GM21737 (cell line): ENCODE results near the gene KRT79.

ENCODE experiments used
- ATAC-seq: cut with Tn5 transposase; IDR thresholded peaks from one replicate; pipeline ENCODE4 v1.9.1; 2021; ENCODE audit warnings: mild to moderate bottlenecking, moderate library complexity; ENCODE audit not compliant: unreplicated experiment

Gene KRT79

DNA sequence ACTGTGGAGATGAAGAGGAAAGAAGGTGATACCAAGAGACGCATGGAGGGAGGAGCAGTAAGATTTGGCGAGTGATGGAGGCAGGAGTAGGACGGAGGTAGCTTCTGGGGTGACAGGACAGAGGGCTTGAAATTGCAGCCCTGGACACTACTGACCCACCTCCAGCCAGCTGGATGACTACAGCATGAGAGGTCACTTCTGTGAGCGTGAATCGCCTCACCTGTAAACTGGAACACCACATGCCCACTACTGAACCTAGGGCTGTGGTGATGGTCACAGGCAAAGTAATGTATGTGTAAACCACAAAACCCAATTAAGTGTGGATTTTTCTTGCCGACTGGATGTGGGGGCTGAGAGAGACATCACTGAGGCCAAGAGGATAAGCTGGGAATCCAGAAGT is 13.6 kb downstream of the KRT79 start:
- ATAC-seq: no peak

DNA sequence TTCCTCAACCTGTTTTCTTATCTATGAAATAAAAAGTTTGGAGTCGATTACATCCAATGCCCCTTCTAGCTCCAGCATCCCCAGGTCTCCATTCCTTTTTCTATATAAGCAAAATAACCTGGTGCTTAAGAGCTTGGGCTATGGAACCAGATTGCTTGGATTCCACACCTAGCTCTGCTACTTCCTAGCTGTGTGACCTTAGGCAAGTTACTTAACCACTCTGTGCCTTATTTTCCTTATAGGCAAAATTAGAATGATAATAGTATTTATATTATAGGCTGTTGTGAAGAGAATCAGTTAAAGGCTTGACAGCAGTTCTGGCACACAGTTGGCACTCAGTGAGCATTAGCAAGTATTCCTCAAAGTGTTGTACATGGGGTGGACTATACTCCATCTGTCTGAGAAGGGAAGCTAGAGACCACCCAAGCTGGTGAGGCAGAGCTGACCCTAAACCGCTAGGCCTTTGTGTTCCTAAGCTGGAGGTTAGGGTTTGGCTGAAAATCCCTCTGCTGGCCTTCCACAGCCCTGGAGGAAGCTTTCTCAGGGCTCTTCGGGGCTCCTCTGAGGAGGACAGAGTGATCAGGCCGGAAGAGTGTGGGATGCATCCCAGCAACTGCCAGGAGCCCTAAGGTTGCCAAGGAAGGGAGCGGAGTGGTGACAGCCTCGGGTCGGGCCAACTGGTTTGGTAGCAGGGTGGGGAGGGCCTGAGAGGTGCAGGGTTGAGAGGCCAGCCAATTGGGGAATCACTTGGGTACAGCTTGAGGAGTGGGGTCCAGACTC is 14.2 kb downstream of the KRT79 start:
- no peak for ATAC-seq

GRCh38 chr12:52818887-52819420 is 15.2 kb downstream of the KRT79 start:
- ATAC-seq: no peak

GRCh38 chr12:52818388-52818787 is 15.7 kb downstream of the KRT79 start:
- no peak for ATAC-seq

DNA sequence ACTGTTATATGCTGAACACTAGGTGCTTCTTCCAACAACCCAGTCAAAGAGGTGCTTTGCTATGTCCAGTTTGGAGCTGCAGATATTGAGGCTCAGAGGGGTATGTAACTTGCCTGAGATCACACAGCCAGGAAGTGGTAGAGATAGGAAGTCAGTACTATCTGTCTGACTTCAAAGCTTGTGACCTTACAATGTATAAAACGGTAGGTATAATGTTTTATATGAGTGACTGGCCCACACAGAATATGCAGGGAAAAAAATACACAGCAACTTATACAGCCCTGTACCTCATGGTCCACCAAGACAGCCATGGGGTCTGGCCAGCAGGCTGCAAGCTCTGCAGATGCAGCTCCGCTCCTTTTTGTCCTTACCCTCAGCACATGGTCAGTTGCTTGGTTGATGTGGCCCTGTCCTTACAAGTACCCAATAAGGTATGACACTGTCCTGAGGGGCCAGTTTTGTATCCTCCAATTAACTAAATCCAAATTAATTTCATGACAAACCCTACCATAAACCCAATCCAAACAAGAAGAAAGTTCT is 16.3 kb downstream of the KRT79 start:
- no peak for ATAC-seq

DNA sequence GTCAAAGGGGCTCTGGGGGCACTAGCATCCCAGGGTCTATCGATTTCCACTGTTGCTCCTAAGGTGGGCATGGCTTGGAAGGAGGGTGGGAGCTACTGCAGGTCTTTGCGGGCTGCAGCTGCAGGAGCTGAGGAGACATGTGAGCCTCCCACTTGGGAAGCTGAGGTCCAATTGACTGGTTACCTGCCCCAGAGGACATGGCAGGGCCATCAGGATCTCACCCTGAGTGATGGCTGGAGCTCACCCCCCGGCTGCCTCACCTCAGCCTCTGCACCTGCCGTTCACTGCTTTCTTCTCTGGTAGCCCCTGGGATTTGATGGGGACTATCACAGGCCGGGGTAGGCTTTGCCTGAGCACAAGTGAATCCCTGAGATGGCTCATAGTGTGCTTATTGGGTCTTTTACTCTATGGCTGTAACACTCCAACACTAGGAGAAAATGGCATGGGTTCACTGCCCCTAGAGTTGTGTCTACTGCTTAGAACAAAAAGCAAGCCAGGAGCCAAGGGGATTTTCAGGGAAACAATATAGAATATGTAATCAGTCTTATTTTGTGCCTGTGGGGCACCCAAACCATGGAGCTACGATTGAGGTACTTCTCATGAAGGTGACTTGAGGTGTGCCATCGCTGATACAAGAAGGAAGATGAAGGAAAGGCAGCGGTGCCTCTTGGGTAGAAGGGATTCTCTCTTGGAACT is 17.0 kb downstream of the KRT79 start:
- no peak for ATAC-seq

- no peak for ATAC-seq
Measured at GRCh38 chr12:52815676-52816588, 18.2 kb downstream of the KRT79 start.

- ATAC-seq: no peak
Measured at GRCh38 chr12:52815161-52815560, 18.9 kb downstream of the KRT79 start.

- ATAC-seq: no peak
Measured at GRCh38 chr12:52814710-52815155, 19.4 kb downstream of the KRT79 start.

DNA sequence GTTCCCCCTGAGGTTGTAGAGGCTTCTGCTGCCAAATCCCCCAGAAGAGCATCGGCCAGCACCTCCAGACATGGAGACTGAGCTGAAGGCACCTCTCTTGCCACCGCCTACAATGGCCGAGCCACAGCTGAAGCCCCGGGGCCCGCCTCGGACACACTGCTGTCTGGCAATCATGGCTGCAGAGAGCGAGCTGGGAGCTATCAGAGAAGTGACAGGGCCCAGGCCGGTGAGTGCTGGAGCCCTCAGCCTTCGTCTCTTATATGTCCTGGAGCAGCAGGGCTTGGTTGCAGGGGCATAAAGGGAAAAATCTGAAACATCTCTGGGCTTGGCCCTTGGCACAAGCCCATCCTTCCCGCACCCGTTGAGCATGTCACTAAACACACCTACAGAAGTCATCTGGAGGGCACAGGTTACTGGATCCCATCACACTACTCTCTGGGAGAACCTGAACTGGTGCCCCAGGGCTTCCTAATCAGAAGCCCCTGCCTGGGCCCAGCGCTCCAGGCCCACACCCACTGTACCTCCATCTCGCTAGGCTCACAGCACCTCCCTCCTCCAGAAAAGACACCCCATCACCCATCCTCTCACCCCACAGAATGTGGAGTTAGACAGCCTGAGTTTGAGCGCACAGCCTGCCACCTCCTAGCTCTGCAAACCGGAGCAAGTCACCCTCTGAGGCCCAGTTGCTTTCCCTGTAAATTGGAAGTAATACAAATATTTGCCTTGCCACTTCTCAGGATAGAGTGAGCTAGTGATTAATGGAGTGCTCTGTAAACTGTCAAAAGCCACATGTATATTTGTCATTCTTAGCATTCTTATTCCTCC is 20.0 kb downstream of the KRT79 start, which contains the start of gene KRT4:
Gene KRT4 (minus strand): TSS at position 232 of the 825 bp plus-strand sequence. CDS start 58 bp downstream, at position 174.
- ATAC-seq: no peak

DNA sequence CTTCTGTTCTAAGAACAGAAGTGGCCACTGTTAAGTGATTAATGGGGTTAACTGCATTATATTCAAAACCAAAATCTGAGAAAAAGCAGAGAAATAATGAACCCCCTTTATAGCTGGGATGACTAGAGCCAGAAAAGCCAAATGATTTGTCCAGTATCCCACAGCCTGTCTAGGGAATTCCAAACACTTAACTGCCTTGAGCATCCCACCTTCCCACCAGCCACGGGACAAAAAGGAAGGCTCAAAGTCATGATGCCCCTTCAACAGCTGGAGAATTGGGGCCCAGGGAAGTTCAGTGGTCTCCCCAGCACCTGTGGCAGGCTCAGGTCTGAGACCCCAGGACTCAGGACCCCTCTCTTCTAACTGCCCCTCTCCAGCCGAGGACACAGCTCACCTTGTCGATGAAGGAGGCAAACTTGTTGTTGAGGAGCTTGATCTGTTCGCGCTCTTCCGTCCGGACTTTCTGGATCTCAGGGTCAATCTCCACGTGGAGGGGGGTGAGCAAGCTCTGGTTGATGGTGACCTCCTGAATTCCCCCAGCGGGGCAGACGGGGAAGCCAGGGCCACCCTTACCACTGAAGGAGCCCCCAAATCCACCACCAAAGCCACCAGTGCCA is 20.8 kb downstream of the KRT79 start:
- no peak for ATAC-seq

DNA sequence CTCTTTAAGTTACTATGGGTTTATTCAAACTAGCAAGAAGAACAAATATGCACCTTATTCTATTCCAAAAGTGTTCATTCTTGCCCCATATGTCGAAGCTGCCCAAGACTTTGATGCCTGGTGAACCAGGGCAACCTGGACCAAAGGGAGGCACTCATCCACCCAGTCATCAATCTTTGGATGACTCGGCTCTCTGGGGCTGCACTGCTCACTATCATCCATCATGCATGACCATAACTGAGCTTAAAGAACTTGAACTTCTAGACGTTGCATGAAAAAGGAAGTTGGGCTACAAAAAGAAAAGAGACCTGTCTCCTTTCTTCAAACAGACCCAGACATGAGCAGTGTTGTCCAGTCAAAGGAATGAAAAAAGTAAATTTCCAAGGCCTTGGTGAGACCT is 21.4 kb downstream of the KRT79 start:
- ATAC-seq: no peak

GRCh38 chr12:52812073-52812400 is 22.1 kb downstream of the KRT79 start:
- no peak for ATAC-seq

DNA sequence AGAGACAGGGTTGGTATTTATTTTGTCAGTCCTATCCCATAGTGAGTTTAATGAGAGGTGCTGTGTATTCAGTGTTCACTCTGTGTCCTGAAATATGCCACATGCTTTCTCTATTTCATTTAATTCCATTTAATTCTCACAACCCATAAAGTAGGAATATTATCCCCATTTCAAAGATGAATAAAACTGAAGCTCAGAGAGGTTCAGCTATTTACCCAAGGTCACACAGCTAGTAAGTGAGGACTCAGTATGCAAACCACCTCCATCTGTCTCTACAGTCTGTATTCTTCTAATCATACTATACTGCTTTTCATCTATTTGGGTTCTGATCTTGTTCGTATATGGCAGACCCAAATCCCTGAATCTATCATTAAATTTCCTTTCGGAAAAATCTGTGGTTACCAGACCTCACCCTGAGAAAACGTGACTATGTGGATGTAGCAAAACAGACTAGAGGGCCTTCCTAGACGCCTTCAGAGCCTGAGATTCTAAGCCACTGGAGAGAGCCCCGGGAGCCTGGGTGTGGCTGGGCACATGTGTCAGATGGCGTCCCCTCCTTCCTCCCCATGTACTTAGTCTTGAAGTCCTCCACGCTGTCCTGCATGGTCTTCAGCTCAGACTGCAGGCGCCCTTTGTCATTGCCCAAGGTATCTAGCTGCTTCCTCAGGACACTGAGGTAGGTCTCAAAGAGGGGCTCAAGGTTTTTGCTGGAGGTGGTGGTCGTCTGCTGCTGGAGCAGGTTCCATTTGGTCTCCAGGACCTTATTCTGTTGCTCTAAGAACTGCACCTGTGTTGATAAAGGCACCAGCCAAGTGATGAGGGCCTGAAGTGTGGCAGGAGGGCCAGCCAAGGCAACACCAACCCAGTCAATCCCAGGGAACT is 22.7 kb downstream of the KRT79 start:
- no peak for ATAC-seq

DNA sequence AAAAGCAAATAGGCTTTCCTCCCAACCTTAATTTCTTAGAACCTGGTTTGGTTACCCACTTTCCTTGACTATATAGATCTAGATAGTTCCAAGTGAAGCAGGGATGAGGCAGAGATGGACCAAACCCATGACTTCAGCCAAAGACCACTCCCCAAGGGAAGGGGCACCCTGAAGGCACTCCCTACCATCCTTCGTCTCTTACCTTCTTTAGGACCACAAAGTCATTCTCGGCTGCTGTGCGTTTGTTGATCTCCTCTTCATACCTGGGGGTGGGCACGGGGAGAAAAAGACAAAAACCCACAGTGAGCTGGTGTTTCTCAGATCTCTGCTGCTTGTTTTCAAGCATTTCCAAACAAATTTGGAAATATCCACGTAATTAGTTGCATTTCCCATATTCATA is 23.6 kb downstream of the KRT79 start:
- no peak for ATAC-seq

GRCh38 chr12:52809166-52809565 is 24.9 kb downstream of the KRT79 start:
- no peak for ATAC-seq

- ATAC-seq: no peak
Measured at GRCh38 chr12:52808573-52809160, 25.4 kb downstream of the KRT79 start.
